Measurements from ENCODE around the gene RERE. TPM values are rescaled to one million over a fixed set of nuclear protein-coding genes. Genes with fewer than 3 reads are reported as not detected.

RERE gene
- total and polyA plus RNA-seq, 2 experiments from 2014 or later: 148 to 170 TPM

GRCh38 chr1:8419861-8420260 is 397.6 kb downstream of the RERE start (continued):
- TF ChIP-seq, protein P1, sequence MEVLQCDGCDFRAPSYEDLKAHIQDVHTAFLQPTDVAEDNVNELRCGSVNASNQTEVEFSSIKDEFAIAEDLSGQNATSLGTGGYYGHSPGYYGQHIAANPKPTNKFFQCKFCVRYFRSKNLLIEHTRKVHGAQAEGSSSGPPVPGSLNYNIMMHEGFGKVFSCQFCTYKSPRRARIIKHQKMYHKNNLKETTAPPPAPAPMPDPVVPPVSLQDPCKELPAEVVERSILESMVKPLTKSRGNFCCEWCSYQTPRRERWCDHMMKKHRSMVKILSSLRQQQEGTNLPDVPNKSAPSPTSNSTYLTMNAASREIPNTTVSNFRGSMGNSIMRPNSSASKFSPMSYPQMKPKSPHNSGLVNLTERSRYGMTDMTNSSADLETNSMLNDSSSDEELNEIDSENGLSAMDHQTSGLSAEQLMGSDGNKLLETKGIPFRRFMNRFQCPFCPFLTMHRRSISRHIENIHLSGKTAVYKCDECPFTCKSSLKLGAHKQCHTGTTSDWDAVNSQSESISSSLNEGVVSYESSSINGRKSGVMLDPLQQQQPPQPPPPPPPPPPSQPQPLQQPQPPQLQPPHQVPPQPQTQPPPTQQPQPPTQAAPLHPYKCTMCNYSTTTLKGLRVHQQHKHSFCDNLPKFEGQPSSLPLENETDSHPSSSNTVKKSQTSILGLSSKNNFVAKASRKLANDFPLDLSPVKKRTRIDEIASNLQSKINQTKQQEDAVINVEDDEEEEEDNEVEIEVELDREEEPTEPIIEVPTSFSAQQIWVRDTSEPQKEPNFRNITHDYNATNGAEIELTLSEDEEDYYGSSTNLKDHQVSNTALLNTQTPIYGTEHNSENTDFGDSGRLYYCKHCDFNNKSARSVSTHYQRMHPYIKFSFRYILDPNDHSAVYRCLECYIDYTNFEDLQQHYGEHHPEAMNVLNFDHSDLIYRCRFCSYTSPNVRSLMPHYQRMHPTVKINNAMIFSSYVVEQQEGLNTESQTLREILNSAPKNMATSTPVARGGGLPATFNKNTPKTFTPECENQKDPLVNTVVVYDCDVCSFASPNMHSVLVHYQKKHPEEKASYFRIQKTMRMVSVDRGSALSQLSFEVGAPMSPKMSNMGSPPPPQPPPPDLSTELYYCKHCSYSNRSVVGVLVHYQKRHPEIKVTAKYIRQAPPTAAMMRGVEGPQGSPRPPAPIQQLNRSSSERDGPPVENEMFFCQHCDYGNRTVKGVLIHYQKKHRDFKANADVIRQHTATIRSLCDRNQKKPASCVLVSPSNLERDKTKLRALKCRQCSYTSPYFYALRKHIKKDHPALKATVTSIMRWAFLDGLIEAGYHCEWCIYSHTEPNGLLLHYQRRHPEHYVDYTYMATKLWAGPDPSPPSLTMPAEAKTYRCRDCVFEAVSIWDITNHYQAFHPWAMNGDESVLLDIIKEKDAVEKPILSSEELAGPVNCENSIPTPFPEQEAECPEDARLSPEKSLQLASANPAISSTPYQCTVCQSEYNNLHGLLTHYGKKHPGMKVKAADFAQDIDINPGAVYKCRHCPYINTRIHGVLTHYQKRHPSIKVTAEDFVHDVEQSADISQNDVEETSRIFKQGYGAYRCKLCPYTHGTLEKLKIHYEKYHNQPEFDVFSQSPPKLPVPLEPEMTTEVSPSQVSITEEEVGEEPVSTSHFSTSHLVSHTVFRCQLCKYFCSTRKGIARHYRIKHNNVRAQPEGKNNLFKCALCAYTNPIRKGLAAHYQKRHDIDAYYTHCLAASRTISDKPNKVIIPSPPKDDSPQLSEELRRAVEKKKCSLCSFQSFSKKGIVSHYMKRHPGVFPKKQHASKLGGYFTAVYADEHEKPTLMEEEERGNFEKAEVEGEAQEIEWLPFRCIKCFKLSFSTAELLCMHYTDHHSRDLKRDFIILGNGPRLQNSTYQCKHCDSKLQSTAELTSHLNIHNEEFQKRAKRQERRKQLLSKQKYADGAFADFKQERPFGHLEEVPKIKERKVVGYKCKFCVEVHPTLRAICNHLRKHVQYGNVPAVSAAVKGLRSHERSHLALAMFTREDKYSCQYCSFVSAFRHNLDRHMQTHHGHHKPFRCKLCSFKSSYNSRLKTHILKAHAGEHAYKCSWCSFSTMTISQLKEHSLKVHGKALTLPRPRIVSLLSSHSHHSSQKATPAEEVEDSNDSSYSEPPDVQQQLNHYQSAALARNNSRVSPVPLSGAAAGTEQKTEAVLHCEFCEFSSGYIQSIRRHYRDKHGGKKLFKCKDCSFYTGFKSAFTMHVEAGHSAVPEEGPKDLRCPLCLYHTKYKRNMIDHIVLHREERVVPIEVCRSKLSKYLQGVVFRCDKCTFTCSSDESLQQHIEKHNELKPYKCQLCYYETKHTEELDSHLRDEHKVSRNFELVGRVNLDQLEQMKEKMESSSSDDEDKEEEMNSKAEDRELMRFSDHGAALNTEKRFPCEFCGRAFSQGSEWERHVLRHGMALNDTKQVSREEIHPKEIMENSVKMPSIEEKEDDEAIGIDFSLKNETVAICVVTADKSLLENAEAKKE (CRISPR knock-in tag; IDR thresholded peaks at IDR 0.05): no peak
- TF ChIP-seq ZNF331 (CRISPR knock-in tag; IDR thresholded peaks at IDR 0.05; ENCODE audit: low read depth) (no peak), ETS1 (IDR thresholded peaks at IDR 0.05) (no peak)

- peaks cover 27% of the 10 kb centered on the region for H3K4me1 Mint-ChIP-seq
These were observed 398.3 kb downstream of the RERE start for GRCh38 chr1:8419172-8419571.

More at GRCh38 chr1:8419172-8419571, 398.3 kb downstream of the RERE start:
- no peaks in the 10 kb centered on the region; the same call in 2 of the 3 replicates for H3K9me3 Mint-ChIP-seq
- H3K36me3 Mint-ChIP-seq (ENCODE audit: low read depth): peaks cover 22% of the 10 kb centered on the region
- Histone ChIP-seq H3K4me1 (ENCODE audit: insufficient read depth) (peaks cover 68% of the 10 kb centered on the region), H3K79me2 (replicated peaks; ENCODE audit: insufficient read depth) (peaks cover 89% of the 10 kb centered on the region), H3K27ac (ENCODE audit: low read depth) (no peak overlapping the region), H3K27me3 (ENCODE audit: insufficient read depth) (no peaks in the 10 kb centered on the region), H4K20me1 (replicated peaks; ENCODE audit: insufficient read depth) (peaks cover 31% of the 10 kb centered on the region), H2AFZ (no peak overlapping the region), H3F3A (replicated peaks; ENCODE audit: low read depth) (no peaks in the 10 kb centered on the region; the same call in 1 of the 2 replicates), H3K4me3 (no peak overlapping the region), H3K36me3 (ENCODE audit: insufficient read depth) (no peaks in the 10 kb centered on the region), H3K9me2 (ENCODE audit: insufficient read depth) (no peaks in the 10 kb centered on the region), H3K4me2 (peak overlapping the region; percentile 56)
- no peak overlapping the region for H3K4me3 Mint-ChIP-seq
- no peak overlapping the region for H3K27ac Mint-ChIP-seq
- no peak for TF ChIP-seq EZH2phosphoT487 (IDR thresholded peaks at IDR 0.05; ENCODE audit: unreplicated experiment)
- TF ChIP-seq POLR2AphosphoS5 (IDR thresholded peaks at IDR 0.05; ENCODE audit: low read depth): no peak
- TF ChIP-seq, protein P2, sequence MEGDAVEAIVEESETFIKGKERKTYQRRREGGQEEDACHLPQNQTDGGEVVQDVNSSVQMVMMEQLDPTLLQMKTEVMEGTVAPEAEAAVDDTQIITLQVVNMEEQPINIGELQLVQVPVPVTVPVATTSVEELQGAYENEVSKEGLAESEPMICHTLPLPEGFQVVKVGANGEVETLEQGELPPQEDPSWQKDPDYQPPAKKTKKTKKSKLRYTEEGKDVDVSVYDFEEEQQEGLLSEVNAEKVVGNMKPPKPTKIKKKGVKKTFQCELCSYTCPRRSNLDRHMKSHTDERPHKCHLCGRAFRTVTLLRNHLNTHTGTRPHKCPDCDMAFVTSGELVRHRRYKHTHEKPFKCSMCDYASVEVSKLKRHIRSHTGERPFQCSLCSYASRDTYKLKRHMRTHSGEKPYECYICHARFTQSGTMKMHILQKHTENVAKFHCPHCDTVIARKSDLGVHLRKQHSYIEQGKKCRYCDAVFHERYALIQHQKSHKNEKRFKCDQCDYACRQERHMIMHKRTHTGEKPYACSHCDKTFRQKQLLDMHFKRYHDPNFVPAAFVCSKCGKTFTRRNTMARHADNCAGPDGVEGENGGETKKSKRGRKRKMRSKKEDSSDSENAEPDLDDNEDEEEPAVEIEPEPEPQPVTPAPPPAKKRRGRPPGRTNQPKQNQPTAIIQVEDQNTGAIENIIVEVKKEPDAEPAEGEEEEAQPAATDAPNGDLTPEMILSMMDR (conservative IDR thresholded peaks at IDR 0.05; ENCODE audit: low read depth in 2 of 2): no peak
- ATAC-seq (no peak), DNase-seq (ENCODE audit: low spot score) (no peak)
- peaks cover 7% of the 10 kb centered on the region for H3K27me3 Mint-ChIP-seq (ENCODE audit: insufficient read depth, low read depth, poor library complexity)
